ENCODE results near the gene KIF5A. TPM values are rescaled to one million over a fixed set of nuclear protein-coding genes. Genes with fewer than 3 reads are reported as not detected.

Gene KIF5A
- total RNA-seq, 1 donor = 0.72 TPM

DNA sequence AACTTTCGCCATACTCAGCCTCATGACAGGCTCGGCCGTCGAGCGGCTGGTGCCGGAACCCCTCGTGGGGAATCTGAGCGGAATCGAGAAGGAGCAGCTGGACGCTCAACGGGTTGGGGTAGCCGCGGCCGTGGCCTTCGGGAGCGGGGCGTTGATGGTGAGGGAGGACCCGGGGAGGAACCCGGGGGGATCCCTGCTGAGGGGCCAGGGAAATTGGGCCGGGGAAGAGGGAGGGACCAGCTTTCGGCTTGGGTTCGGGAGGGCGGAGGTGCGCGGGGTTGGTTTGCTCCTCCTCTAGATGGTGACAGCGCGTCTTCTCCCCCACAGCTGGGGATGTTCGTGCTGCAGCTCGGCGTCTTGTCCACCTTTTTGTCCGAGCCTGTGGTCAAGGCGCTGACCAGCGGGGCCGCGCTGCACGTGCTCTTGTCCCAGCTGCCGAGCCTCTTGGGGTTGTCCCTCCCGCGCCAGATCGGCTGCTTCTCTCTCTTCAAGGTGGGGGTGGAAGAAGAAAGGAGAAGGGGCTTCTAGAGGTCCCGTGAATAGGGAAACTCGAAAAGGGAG lies 71.2 kb downstream of the KIF5A start:
- H3K4me3 ChIP-seq (ENCODE audit: low read depth, low read length) = peak overlapping the region; percentile 56

DNA sequence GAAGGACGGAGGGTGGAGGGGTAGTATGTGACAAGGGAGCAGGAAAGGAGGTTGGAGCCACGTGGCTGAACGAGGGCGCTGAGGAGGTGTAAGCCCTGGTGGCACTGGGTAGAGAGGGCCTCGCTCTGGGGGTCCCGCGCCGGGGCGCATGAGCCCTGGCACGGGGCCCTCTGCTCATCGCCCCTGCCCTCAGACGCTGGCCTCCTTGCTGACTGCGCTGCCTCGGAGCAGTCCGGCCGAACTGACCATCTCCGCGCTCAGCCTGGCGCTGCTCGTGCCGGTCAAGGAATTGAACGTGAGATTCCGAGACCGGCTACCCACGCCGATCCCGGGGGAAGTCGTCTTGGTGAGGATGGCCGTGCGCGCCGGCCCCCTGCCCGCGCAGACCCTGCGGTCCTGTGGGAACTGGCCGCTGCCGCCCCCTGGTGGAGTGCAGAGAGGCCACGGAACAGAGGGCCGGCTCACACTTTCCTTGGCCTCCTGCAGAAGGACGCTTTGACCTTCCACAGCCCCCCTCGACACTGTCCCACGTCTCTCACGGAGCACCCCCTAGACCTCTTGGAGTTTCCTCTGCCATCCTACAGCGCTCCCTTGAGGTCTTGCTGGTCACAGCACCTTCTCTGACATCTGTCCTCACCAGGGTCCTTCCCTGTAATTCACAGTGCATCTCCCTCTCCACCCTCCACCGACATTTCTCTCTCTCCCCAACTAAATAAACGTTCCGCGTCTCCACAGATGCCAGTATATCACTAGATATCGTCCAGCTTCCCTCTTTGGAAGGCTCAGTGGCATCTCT lies 71.9 kb downstream of the KIF5A start:
- DNase-seq (ENCODE audit: low read depth) = peak; percentile 34
- H3K4me3 ChIP-seq (ENCODE audit: low read depth, low read length) = peak overlapping the region; percentile 56
- TF ChIP-seq, protein P1, sequence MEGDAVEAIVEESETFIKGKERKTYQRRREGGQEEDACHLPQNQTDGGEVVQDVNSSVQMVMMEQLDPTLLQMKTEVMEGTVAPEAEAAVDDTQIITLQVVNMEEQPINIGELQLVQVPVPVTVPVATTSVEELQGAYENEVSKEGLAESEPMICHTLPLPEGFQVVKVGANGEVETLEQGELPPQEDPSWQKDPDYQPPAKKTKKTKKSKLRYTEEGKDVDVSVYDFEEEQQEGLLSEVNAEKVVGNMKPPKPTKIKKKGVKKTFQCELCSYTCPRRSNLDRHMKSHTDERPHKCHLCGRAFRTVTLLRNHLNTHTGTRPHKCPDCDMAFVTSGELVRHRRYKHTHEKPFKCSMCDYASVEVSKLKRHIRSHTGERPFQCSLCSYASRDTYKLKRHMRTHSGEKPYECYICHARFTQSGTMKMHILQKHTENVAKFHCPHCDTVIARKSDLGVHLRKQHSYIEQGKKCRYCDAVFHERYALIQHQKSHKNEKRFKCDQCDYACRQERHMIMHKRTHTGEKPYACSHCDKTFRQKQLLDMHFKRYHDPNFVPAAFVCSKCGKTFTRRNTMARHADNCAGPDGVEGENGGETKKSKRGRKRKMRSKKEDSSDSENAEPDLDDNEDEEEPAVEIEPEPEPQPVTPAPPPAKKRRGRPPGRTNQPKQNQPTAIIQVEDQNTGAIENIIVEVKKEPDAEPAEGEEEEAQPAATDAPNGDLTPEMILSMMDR (IDR thresholded peaks at IDR 0.05; ENCODE audit: insufficient read depth, low read length) = peak; percentile 94

More for the DNA sequence above, 71.2 kb downstream of the KIF5A start:
- TF ChIP-seq, protein P1 (IDR thresholded peaks at IDR 0.05; ENCODE audit: insufficient read depth, low read length) = no peak
- DNase-seq (ENCODE audit: low read depth) = no peak

- DNase-seq (ENCODE audit: low read depth) = no peak
- H3K4me3 ChIP-seq (ENCODE audit: low read depth, low read length) = no peak overlapping the region
- TF ChIP-seq, protein P1 (IDR thresholded peaks at IDR 0.05; ENCODE audit: insufficient read depth, low read length) = no peak
Measured at GRCh38 chr12:57622293-57623245, 72.7 kb downstream of the KIF5A start.

DNA sequence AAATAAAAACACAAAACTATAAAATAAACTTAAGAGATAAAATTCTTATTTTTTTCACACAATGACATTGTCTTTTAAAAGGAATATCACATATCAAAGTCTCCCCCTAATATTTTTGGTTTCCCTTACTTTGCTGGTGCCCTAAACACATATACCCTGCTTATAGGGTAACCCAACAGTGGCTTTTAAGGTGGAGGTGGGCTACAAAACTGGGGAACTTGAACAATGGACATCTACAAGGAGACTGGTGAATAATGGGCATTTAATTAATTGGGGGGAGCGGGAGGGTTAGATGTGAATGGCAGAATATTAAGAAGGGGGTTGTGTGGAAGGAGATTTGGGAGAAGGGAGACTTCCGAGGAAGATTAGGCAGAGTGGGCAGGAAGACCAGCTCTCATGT lies 73.5 kb downstream of the KIF5A start:
- no peak for DNase-seq (ENCODE audit: low read depth)
- H3K4me3 ChIP-seq (ENCODE audit: low read depth, low read length) = no peak overlapping the region
- TF ChIP-seq, protein P1 (IDR thresholded peaks at IDR 0.05; ENCODE audit: insufficient read depth, low read length) = no peak

- no peak overlapping the region for H3K4me3 ChIP-seq (ENCODE audit: low read depth, low read length)
- TF ChIP-seq, protein P1 (IDR thresholded peaks at IDR 0.05; ENCODE audit: insufficient read depth, low read length) = no peak
- no peak for DNase-seq (ENCODE audit: low read depth)
Measured at GRCh38 chr12:57623811-57624390, 74.1 kb downstream of the KIF5A start.

Measured in fibroblast of the aortic adventitia (primary cell).